Panc1 (cell line): ENCODE data around the gene PAPPA. TPM values are rescaled to one million over a fixed set of nuclear protein-coding genes. Genes with fewer than 3 reads are reported as not detected.

Experiments used
- ATAC-seq: fragments of 200-7000 bp; cut with Tn5 transposase; 2 replicates; pipeline ENCODE4 v1.9.1; 2020; ENCODE audit warnings: mild to moderate bottlenecking, moderate library complexity
- BruUV-seq: library from RNA; stranded (reverse); fragments of 400-500 nt; replicated peaks from 2 replicates; lab custom pipeline; 2021; lab: Mats Ljungman, UMichigan
- CTCF ChIA-PET: fragments of 300-600 bp; sonication (Branson Sonifier 250); formaldehyde crosslinking; loops from one replicate; lab custom pipeline; 2022; ENCODE audit warnings: antibody characterized with exemption; lab: Charles Lee
- POLR2A ChIA-PET: fragments of 300-600 bp; sonication (Branson Sonifier 250); formaldehyde crosslinking; loops from one replicate; lab custom pipeline; 2022; ENCODE audit warnings: antibody characterized with exemption; lab: Charles Lee
- DNase-seq: peaks from one replicate; pipeline ENCODE4 v3.0.0-alpha.2; 2010; ENCODE audit warnings: low read depth, low spot score
- H3K27ac ChIP-seq: 2 replicates; pipeline ENCODE4 v1.5.1; 2011; ENCODE audit warnings: mild to moderate bottlenecking, low read length, inconsistent platforms
- H3K27me3 ChIP-seq: fragments of 200-500 bp; sonication (Bioruptor generic); 2 replicates; pipeline ENCODE4 v1.6.0; 2014; ENCODE audit warnings: low read length, inconsistent platforms; ENCODE audit not compliant: control insufficient read depth, insufficient read depth
- H3K36me3 ChIP-seq: fragments of 200-500 bp; sonication (Bioruptor generic); 2 replicates; pipeline ENCODE4 v1.5.1; 2014; ENCODE audit warnings: inconsistent platforms, mild to moderate bottlenecking, low read length, moderate library complexity; ENCODE audit not compliant: control insufficient read depth, insufficient read depth
- H3K4me1 ChIP-seq: 2 replicates; pipeline ENCODE4 v1.5.1; 2011; ENCODE audit warnings: inconsistent platforms, mild to moderate bottlenecking, low read length, moderate library complexity; ENCODE audit not compliant: control insufficient read depth, insufficient read depth
- H3K4me3 ChIP-seq, 2 experiments: 2 replicates each; pipeline ENCODE4 v1.5.1; 2011 to 2012; ENCODE audit warnings: low read depth in 2 of 2, low read length in 2 of 2, mild to moderate bottlenecking in 2 of 2, inconsistent platforms in 1 of 2, moderate library complexity in 1 of 2
- H3K9me3 ChIP-seq: fragments of 200-500 bp; sonication (Bioruptor generic); 2 replicates; pipeline ENCODE4 v1.5.1; 2014; ENCODE audit warnings: low read depth, mild to moderate bottlenecking, inconsistent platforms, low read length, moderate library complexity; ENCODE audit not compliant: control insufficient read depth, insufficient read depth
- POLR2AphosphoS5 ChIP-seq: IDR thresholded peaks from 2 replicates; pipeline ENCODE4 v1.6.1; 2012; ENCODE audit warnings: mild to moderate bottlenecking, low read depth, low read length, moderate library complexity
- SIN3A ChIP-seq: IDR thresholded peaks from 2 replicates; pipeline ENCODE4 v1.6.1; 2012; ENCODE audit warnings: low read depth, mild to moderate bottlenecking, low read length, moderate library complexity, borderline replicate concordance; ENCODE audit not compliant: insufficient read depth
- TCF7L2 ChIP-seq: IDR thresholded peaks from 2 replicates; pipeline ENCODE4 v1.6.1; 2011; ENCODE audit warnings: mild to moderate bottlenecking, low read depth, low read length, inconsistent platforms
- in situ Hi-C: cut with HindIII; loops from 2 replicates; pipeline ENCODE4 v1.10.0; 2016; ENCODE audit warnings: low sequenced_read_pairs, low pct_unique_long_range_greater_than_20kb
- intact Hi-C: fragments of 100-400 bp; cut with micrococcal nuclease; formaldehyde crosslinking; loops from one replicate; pipeline ENCODE4 v1.10.0; 2022; ENCODE audit not compliant: unreplicated experiment
- total RNA-seq: library from RNA; stranded (reverse); gene quantifications from one replicate; pipeline ENCODE4 v1.2.1, GENCODE V29; 2021; ENCODE audit not compliant: unreplicated experiment
- TF ChIP-seq, protein P1 (sequence below): fragments of 450-650 bp; IDR thresholded peaks from 2 replicates; pipeline ENCODE4 v1.5.1; 2017; ENCODE audit warnings: mild to moderate bottlenecking
- TF ChIP-seq, protein P2 (sequence below), 2 experiments: IDR thresholded peaks; 2 replicates each; pipeline ENCODE4 v1.6.1; 2011 to 2012; ENCODE audit warnings: low read depth in 2 of 2, control low read depth in 1 of 2, low read length in 1 of 2, mild to moderate bottlenecking in 1 of 2, moderate library complexity in 1 of 2; ENCODE audit not compliant: insufficient read depth in 1 of 2

The PAPPA gene
- total RNA-seq, 1 experiment from 2014 or later = 1.2 TPM

DNA sequence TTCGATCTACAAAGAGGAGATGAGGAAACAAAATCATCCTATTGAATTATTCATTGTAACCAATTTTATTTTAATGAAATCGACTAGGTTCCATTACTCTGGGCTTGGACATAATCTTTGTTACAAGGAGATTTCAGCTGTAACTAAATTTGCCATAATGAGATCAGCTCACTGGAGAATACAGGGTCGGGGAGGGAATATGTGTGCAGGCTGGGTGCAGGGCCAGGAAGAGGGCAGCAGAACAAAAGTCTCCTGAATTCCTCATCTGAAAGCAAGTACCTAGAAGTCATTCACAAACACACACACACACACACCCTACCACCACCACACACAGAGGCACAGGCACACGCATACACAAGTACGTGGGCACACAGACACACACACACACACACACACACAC, 151.2 kb downstream of the PAPPA start:
- H3K36me3 ChIP-seq = no peaks in the 10 kb centered on the region
- H3K9me3 ChIP-seq = no peaks in the 10 kb centered on the region
- H3K27me3 ChIP-seq = no peaks in the 10 kb centered on the region
- no peaks in the 10 kb centered on the region for H3K4me1 ChIP-seq
- no peak for ATAC-seq
- CTCF ChIA-PET = no interaction called here
- in situ Hi-C loops = no loop called here
- TF ChIP-seq, protein P1, sequence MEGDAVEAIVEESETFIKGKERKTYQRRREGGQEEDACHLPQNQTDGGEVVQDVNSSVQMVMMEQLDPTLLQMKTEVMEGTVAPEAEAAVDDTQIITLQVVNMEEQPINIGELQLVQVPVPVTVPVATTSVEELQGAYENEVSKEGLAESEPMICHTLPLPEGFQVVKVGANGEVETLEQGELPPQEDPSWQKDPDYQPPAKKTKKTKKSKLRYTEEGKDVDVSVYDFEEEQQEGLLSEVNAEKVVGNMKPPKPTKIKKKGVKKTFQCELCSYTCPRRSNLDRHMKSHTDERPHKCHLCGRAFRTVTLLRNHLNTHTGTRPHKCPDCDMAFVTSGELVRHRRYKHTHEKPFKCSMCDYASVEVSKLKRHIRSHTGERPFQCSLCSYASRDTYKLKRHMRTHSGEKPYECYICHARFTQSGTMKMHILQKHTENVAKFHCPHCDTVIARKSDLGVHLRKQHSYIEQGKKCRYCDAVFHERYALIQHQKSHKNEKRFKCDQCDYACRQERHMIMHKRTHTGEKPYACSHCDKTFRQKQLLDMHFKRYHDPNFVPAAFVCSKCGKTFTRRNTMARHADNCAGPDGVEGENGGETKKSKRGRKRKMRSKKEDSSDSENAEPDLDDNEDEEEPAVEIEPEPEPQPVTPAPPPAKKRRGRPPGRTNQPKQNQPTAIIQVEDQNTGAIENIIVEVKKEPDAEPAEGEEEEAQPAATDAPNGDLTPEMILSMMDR = no peak
- TF ChIP-seq TCF7L2 (no peak), POLR2AphosphoS5 (no peak), SIN3A (no peak)
- TF ChIP-seq, protein P2, sequence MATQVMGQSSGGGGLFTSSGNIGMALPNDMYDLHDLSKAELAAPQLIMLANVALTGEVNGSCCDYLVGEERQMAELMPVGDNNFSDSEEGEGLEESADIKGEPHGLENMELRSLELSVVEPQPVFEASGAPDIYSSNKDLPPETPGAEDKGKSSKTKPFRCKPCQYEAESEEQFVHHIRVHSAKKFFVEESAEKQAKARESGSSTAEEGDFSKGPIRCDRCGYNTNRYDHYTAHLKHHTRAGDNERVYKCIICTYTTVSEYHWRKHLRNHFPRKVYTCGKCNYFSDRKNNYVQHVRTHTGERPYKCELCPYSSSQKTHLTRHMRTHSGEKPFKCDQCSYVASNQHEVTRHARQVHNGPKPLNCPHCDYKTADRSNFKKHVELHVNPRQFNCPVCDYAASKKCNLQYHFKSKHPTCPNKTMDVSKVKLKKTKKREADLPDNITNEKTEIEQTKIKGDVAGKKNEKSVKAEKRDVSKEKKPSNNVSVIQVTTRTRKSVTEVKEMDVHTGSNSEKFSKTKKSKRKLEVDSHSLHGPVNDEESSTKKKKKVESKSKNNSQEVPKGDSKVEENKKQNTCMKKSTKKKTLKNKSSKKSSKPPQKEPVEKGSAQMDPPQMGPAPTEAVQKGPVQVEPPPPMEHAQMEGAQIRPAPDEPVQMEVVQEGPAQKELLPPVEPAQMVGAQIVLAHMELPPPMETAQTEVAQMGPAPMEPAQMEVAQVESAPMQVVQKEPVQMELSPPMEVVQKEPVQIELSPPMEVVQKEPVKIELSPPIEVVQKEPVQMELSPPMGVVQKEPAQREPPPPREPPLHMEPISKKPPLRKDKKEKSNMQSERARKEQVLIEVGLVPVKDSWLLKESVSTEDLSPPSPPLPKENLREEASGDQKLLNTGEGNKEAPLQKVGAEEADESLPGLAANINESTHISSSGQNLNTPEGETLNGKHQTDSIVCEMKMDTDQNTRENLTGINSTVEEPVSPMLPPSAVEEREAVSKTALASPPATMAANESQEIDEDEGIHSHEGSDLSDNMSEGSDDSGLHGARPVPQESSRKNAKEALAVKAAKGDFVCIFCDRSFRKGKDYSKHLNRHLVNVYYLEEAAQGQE (IDR thresholded peaks at IDR 0.05; ENCODE audit: insufficient read depth in 1 of 2, low read depth in 2 of 2, low read length in 1 of 2) = no peak
- DNase-seq = no peak
- POLR2A ChIA-PET = no interaction called here
- no peak overlapping the region for H3K27ac ChIP-seq
- no TSS peak for BruUV-seq
- intact Hi-C loops = no loop called here
- no peak overlapping the region for H3K4me3 ChIP-seq

DNA sequence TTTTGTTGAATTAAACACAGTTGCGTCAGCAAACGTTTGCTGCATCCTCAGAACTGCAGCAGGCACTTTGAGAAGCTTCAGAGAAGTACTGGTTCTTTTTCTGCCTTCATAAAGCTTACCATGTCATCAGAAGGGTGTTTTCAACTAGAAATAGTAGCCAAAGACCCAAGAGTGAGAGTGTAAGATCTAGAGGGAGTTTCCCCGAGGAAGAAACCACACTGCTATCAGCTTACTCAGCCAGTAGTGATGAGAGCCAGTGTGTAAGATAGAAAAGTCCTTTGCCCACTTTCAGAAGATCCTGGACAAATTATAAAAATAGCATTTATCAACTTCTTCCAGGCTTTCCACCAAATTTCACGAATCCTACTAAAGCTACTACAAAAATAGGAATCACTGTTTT, 154.5 kb downstream of the PAPPA start:
- DNase-seq (no peak), ATAC-seq (no peak)
- no peaks in the 10 kb centered on the region for H3K4me1 ChIP-seq
- no peaks in the 10 kb centered on the region for H3K27me3 ChIP-seq
- H3K36me3 ChIP-seq = no peaks in the 10 kb centered on the region
- TF ChIP-seq, protein P1 = no peak
- TF ChIP-seq TCF7L2 (no peak), SIN3A (no peak), POLR2AphosphoS5 (no peak)
- TF ChIP-seq, protein P2 (IDR thresholded peaks at IDR 0.05; ENCODE audit: insufficient read depth in 1 of 2, low read depth in 2 of 2, low read length in 1 of 2) = no peak
- ChIA-PET CTCF (no interaction called here), POLR2A (no interaction called here)
- no peak overlapping the region for H3K4me3 ChIP-seq
- in situ Hi-C loops = no loop called here
- H3K9me3 ChIP-seq = no peaks in the 10 kb centered on the region
- no peak overlapping the region for H3K27ac ChIP-seq
- no TSS peak for BruUV-seq
- intact Hi-C loops = no loop called here
